Posterior cingulate gyrus (tissue), 11 donors: ENCODE results near the gene GTPBP1.

Experiments
- DNase-seq, 10 donors: peaks; one replicate each; pipeline versions ENCODE4 v3.0.0 to v3.0.0-alpha.2; 2020 to 2021; ENCODE audit warnings: mixed read lengths in 3 of 10
- intact Hi-C: fragments of 100-400 bp; cut with DNase I; formaldehyde crosslinking; loops from one replicate; pipeline ENCODE4 v1.15.1; 2023

The GTPBP1 gene

DNA sequence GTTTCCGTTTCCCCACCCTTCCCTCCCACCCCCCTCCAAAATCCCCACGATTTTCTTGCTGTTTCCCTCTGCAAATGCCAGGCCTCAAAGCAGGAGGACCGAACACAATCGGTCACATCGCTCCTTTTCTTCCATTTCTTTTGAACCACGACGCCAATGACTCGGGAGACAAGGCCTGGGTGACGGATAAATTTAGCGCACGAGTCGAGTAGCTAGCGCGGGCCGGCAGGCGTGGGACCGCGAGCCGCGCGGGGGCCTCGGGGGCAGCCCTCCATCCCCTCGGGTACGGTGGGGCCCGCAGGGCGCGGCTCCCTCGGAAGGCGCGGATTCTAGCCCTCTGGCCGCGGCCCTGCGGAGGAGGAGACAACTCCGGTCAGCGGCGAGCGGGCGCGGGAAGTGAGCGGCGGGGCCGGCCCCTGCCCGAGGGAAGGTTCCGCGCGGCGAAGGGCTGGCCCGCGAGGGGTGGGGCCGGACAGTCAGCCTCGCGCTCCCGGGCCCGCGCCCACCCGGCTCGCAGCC lies 5.4 kb upstream of the GTPBP1 start:
- intact Hi-C loops = loop anchor here (10.0 kb wide), 1 partner anchor 196 kb away; the partner anchor contains the start of gene DDX17
- DNase-seq = peak in 2 of 10 donors; percentile 18 to 76

DNA sequence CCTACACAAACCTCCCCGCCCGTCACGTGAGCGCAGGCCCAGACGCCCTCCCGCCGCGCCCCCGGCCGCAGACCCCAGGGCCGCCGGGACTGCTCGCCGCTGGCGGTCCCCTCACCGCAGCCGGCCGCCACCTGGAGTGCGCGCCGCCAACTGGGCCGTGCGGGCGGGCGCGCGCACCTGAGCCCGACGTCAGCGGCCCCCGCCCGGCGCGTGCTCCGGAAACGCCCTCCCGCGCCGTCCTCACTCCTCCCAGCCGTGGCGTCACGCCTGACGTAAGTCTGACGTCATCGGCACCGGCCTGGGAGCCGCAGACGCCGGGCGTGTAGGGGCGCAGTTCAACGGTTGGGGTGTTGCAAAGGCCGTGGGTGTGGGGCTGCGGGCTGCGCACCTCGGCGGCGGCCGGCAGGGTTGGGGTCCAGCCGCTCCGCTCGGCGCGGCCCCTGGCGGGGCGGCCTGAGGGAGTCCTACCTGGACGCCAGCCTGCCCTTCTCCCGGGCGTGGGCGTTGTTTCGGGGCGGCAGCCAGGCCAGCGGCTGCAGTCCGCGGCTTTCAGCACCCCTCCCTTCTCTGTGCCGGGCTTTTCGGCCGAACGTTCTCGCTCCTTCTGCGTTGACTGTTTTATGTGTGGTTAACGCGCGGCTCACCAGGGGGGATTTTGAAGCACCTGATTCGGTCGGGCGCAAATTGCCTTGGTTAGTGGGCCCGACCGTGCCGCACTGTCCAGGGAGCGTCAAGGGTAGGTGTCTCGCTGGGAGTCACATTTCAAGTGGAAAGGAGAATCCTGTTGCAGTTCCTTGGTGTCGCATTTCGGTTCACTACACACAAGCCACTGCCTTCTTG lies 4.7 kb upstream of the GTPBP1 start, which contains the start of gene JOSD1:
Gene JOSD1, minus strand, starts transcription at position 155 of the 840 bp plus-strand sequence. CDS start 956 bp downstream, outside the sequence.
- peak; percentile 93 to 99 (median 96) for DNase-seq
- intact Hi-C loops = loop anchor here (10.0 kb wide), 1 partner anchor 196 kb away; the partner anchor contains the start of gene DDX17

DNA sequence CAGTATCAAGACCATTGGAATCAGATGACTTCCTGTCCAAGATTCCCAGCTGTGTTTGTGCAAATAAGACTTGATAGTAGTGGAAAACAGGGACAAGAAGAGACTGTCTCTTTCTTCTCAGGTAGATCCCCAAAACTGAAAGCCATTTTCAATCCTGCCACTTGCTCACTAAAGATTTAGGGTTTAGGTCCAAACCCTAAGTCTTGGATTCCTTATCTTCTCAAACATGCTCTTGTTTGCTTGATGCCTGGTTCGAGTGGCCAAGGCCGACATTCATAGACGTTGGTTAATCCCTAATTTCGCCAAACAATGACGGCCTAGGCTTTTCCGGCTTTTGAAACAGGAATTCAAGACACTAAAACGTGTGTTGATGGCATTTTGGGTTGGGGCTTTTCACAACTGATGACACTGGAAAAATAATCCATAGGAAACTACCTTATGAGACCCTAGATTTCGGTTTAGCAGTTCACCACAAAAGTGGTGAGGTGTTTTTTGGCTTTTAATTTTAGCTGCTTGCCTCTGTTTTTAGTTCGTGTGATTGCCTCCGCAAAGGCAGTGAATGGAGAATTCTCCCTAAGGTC lies 1.0 kb upstream of the GTPBP1 start:
- intact Hi-C loops = loop anchor here (2.0 to 10.0 kb wide), 2 partner anchors 50 to 200 kb away; partner anchors contain the start of genes DDX17 and SUN2
- DNase-seq = no peak

DNA sequence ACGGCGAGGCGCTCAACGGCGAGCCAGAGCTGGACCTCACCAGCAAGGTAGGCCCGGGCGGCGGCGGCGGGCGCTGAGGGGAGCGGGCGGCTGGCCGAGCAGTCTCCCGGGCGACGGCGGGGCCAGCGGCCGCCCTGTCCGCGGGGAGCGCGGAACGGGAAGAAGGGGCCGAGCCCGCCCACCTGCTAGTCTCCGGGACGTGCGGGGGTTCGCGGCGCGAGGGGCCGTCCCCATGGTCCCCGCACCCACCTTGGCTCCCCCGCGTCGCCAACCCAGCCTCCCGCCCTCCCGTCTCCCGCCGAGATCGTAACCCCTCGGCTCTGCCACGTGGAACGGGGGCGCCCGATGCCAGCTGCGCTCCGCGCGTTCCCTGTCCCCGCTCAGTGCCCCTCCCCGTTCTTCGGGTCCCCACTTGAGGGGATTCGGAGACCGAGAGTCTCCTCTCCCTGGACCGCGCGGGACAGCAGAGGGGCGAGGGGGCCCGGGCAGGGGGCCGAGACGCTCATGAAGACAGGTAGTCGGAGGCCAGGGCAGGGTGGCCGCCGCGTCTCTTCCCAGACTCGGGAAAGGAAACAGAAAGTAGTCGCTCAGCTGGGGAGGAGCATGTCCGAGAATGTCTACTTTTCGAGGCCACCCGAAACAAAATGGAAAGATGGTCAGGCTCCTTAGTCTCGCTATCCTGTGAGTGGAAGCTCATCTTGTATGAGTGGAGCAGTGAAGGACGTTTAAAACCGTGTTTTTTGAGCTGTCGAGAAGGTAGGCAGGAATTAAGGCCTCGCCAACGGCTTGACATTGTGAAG lies 557 bp downstream of the GTPBP1 start:
- intact Hi-C loops = loop anchor here (10.0 kb wide), 1 partner anchor 202 kb away; the partner anchor contains the start of gene DDX17
- peak in 7 of 10 donors; percentile 18 to 91 (median 52) for DNase-seq

DNA sequence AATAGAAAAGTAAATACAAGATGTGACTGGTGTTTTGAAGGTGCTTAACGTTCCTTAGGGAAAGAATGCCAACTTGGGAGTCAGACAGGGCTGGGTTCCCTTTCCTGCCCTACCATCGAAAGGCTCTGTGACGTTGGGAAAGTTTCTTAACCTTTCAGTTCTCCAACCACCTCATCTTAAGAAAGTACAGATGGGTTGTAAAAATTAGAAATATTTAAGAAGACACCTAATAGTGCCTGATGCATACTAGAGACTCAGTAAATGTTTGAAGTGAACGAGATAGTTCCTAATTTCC lies 1.1 kb downstream of the GTPBP1 start:
- intact Hi-C loops = loop anchor here (10.0 kb wide), 1 partner anchor 202 kb away; the partner anchor contains the start of gene DDX17
- no peak for DNase-seq

DNA sequence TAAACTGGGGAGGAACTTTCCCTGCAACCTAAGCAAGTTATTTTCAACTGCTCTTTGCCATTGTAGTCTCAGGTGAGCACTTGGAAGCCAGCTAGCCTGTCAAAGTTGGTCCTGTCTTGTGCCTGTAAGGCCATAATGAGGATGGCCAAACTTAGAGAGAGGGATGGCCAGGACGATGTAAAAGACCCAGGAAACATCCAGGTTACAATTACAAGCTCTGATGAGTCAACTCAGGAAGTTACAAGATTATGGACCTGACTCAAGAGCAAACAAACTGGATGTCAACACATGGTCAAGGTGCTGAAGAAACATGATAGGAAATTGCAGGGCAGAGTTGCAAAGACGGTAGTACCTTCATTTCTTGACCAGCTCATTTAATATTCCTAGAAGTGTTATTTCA lies 1.6 kb downstream of the GTPBP1 start:
- DNase-seq = no peak
- intact Hi-C loops = loop anchor here (10.0 kb wide), 1 partner anchor 203 kb away; the partner anchor contains the start of gene DDX17

DNA sequence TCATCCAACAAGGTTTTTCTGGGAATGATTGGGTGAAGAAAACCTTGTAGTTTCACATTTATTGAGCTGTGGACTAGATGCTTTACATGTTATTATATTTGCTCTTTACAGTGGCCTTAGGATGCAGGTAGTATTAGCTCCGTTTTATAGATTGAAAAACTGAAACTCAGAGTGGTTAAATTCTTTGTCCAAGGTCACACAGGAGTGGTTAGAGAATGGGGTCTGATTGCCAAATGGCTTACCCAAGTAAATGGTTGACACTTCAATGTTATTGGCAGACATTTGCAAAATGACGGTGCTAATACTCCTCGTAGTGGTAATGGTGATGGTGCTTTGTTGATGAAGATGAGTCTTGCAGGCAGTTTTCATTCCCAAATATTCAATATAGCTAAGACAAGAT lies 2.2 kb downstream of the GTPBP1 start:
- intact Hi-C loops = loop anchor here (10.0 kb wide), 1 partner anchor 203 kb away; the partner anchor contains the start of gene DDX17
- DNase-seq = no peak

DNA sequence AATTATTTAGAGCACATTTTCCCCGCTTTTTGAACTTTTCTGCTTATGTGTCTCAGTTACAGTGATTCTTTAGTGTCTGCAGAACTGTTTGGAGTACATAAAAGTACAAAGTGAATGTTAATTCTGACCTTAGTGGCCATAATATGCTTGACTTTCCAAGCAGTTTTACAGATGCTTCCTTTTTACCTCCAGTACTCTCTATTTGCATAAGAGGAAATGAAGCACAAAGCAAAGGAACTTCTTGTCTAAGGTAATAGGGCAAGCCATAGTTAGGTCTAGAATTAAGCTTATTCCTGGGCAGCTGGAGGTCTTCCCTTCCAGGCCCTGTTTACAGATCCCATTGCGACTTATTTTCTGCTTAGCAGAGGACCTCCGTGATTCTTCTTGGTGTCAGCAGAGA lies 3.6 kb downstream of the GTPBP1 start:
- DNase-seq = no peak
- intact Hi-C loops = loop anchor here (10.0 kb wide), 1 partner anchor 205 kb away; the partner anchor contains the start of gene DDX17

DNA sequence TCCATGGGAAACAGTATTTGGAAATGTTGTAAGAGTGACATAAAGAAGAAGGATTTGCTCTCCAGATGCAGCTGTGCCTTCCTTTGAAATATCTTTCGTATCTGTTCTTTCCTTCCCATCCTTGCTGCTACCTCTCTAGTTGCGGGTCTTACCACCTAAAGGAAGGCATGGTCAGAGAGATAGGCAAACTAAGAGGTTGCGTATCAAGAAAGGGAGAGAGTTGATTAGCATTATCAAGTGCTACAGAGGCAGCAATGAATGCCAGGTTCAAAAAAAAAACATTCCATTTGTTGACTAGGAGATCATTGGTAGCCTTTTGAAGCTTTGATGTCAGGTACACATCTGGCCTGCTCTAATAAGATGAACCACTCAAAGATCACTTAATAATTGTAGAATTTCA lies 4.6 kb downstream of the GTPBP1 start:
- intact Hi-C loops = no loop called here
- DNase-seq = no peak

DNA sequence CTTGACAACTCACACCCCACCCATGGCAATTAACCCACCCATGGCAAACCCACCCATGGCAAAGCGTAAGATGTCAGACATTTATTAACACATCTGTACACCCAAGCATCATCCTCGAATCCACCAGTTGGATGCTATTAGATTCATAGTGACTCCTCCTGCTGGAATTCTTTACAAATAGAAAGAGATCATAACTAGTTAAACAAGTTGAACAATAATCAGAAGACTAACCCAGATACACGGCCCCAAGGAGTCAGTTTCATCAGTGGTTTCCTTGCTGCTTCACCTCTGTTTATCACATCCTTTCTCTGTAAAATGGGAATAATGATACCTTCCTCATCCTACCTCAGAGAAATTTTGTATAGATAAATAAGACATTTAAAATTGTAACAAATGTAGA lies 5.1 kb downstream of the GTPBP1 start:
- intact Hi-C loops = no loop called here
- DNase-seq = no peak

DNA sequence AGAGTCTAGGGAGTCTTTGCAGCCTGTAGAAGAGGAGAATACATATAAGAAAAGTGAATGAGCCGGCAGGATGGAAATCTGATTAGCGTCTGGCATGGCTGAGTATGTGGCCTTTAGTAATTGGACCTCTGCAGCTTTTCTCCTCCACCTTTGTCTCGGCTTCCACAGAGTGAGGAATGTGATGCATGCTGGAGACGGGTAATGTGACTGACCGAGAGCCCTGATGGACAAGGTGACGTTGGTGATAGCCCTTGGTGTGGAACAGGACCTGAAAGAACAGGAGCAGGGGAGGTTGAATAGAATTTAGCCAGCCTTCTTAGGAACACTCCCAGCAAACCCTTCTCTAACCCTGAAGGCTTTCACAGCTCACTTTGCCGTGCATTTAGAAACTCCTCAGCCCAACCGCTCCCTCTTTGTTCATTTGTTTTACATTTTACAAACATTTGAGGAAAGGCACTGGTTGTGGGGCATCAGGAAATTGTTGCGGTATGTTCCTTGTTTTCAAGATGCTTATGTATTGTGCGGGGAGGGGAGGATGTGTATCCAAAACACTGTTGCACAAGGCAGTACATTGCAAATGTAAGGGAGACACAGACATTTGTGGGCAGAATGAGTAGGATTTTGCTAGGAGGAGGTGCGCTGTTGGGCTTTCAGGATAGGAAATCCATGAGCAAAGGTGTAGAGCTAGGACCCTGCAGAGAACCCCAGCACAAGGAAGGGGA lies 6.9 kb downstream of the GTPBP1 start:
- DNase-seq = no peak
- intact Hi-C loops = no loop called here

DNA sequence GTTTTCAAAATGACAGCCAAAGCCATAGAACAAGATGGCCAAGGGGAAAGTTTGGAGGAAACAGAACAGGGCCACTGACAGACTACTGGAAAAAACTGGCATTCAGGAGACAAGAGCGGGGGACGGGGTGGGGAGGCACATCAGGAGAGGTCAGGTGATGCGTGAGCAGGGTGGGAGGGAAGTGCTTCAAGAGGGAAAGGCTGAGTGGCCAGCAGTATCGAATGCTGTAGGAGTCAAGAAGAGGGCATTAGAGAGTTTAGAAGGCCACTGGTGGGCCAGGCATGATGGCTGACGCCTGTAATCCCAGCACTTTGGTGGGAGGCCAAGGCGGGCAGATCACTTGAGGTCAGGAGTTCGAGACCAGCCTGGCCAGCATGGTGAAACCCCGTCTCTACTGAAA lies 8.2 kb downstream of the GTPBP1 start:
- DNase-seq = no peak

DNA sequence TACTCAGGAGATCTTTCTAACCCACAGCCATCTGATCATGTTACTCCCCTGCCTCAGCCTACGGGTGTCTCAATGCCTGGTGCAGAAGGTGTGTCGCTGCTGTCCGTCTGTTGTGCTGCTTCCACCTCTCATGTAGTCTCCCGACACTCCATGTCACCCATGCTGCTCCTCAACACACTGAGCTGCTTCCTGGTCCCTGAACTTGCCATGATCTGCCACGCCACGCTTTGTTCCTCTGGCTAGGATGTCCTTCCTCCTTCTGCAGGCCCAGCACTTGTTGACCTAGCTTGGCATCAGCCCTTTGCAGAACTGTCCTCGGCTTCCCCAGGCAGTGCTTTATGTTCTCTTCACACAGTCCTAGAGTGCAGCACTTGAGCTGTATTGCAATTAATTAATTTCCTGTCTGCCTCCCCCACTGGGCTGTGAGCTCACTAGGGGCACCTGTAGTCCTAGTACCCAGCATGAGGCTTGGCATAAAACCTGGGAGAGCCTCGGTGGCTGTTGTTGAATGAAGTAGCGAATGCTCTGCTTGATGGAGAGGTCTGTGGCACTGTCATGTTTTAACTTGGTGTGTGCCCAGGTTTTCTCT lies 9.5 kb downstream of the GTPBP1 start:
- DNase-seq = peak in 1 of 10 donors; percentile 75
- intact Hi-C loops = no loop called here

More for the DNA sequence above, 8.2 kb downstream of the GTPBP1 start:
- intact Hi-C loops = no loop called here

DNA sequence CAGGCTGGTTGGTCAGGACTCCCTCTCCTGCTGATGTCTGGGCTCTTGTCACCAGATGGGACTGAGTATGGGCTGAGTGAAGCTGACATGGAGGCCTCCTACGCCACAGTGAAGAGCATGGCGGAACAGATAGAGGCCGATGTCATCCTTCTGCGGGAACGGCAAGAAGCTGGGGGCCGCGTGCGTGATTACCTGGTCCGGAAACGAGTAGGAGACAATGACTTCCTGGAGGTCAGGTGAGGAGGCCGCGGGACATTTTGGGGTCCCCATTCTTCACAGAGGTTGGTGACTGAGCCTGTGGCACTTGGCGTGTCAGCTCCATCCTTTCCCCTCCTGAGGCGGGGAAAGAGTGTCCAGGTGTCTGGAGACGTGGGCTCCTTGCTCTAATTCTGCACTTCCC lies 10.1 kb downstream of the GTPBP1 start:
- peak in 1 of 10 donors; percentile 62 for DNase-seq
- intact Hi-C loops = no loop called here

DNA sequence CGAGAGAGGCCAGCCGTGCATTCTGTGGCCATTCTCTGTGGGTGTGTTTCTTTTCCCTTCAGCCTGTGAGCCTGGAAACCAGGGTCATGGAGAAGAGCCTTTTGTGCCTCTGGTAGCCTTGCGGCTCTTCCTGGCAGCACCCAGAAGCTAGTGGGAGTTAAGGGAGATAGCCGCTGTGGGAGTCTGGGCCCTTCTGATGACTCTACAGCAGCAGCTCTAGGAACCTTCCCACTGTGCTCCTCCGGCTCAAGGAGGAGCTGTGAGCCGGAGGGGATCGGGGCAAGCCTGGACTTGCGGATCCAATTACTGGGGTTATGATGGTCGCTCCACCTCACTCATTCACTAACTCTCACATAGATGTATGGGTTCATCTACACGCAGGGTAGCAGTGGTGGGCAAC lies 10.5 kb downstream of the GTPBP1 start:
- intact Hi-C loops = no loop called here
- no peak for DNase-seq

DNA sequence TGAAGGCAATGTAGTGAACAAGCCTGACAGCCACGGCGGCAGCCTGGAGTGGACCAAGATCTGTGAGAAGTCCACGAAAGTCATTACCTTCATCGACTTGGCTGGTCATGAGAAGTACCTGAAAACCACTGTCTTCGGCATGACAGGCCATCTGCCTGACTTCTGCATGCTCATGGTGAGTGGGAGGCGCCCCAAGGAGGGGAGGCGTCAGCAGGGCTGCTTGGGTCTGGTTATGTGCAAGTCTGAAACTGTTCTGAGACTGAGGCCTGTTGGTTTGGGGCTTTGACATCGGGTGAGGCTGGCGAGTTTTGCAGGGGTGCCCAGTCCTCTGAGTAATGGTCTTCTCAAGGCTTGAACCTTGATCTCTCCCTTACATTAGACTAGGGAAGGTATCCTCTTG lies 11.1 kb downstream of the GTPBP1 start:
- intact Hi-C loops = no loop called here
- DNase-seq = peak in 1 of 10 donors; percentile 73

DNA sequence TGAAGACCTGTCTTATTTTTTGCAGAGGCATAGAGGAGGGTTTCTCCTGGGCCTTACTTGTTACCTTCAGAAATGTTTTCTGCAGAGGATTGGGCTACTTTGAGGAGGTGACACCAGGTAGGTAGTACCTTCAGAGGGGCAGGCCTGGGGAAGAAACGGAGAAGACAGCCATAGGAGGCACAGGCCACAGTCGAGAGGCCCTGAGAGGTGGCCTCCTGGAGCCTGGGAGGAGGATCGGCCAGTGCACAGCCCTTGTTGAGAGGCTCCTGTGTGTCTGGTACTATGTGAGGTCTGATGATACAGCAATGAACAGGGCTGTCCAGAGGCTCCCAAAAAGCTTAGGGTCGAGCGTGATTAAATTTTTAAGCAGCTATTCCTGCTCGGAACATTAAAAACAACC lies 11.5 kb downstream of the GTPBP1 start:
- DNase-seq = no peak

DNA sequence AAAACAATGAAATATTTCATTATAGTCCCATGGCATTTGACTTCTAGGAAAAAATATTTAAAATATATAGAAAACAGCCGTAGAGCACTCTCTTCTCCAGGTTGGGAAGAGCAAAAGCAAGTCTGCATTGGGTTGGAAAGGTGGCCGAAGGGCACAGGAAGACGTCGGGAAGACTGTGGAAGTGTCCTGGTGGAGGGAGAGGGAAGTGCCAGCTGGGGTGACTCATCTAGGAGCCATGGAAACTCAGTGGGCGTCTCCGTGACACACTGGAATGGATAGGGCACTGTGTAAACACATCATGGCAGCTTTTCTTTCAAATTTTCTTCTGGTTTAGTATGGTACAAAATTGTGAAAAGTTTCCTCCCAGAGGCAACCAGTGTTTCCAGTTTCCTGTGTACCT lies 12.7 kb downstream of the GTPBP1 start:
- intact Hi-C loops = no loop called here
- peak in 4 of 10 donors; percentile 52 to 90 (median 74) for DNase-seq

More for the DNA sequence above, 11.5 kb downstream of the GTPBP1 start:
- intact Hi-C loops = no loop called here

DNA sequence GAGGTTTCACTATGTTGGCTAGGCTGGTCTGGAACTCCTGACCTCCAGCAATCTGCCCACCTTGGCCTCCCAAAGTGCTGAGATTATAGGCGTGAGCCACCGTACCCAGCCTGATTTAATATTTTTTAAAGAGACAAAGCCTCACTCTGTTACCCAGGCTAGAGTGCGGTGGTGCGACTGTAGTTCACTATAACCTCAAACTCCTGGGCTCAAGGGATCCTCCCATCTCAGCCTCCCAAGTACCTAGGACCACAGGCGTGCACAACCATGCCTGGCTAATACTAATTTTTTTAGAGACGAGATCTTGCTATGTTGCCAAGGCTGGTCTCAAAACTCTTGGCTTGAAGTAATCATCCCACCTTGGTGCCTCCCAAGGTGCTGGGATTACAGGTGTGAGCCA lies 13.5 kb downstream of the GTPBP1 start:
- DNase-seq = no peak
- intact Hi-C loops = no loop called here
